ENCODE results near the gene NFATC4. TPM values are rescaled to one million over a fixed set of nuclear protein-coding genes. Genes with fewer than 3 reads are reported as not detected.
A peak's percentile ranks its signal among the peaks of the same experiment; 100 is the strongest.
"Not testable (repeated sequence)": the region's sequence is repeated elsewhere in the genome, so short reads cannot be mapped to it uniquely, and the experiment has no call there.

The NFATC4 gene
- total and polyA plus RNA-seq, 11 donors, result 6.5 to 23.0 (median 12.5) TPM

DNA sequence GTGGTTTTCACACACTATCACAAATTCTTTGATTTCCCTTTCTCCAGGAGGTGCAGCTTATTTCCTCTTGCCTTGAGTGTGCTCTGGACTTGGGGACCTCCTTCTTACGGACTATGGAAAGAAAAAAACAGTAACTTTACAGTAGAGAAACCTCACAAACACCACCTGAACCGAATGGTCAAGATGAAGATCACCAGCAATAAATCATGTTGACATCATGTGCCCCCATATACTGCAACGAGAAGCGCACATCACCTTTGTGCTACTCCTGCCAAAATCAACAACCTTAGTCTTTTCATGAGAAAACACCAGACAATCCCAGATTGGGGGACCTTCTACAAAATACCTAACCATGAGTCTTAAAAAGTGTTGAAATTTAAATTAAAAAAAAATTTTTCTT lies 17.5 kb downstream of the NFATC4 start:
- no peaks in the 10 kb centered on the region for H3K9me3 ChIP-seq
- 84 to 91% (median 87%) methylated on average over 4 of the region's 4 CpGs for WGBS, 4 donors
- no peak for ATAC-seq

DNA sequence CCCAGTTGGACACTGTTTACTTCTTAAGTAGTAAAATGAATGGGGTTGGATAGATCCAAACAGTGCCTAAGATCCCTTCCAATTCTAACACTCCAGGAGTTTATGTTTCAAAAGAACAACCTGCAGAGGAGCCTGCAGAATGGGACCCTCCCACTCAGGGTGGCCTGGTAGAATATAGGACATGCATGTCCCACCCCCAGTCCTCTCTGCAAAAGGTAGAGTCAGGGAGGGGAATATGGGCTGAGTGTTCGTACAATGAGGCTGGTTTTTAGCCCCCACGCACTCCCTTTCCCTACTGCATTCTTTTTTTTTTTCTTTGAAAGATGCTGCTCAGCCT lies 19.0 kb downstream of the NFATC4 start:
- H3K4me1 ChIP-seq, result peaks cover 0 to 12% (median 0%) of the 10 kb centered on the region in 12 donors
- H3K4me3 ChIP-seq, result no peak overlapping the region
- WGBS, 4 donors, result 82 to 89% (median 85%) methylated on average over 2 of the region's 2 CpGs
- peaks cover 0 to 5% (median 0%) of the 10 kb centered on the region in 9 donors for H3K27me3 ChIP-seq
- TF ChIP-seq, protein P1, sequence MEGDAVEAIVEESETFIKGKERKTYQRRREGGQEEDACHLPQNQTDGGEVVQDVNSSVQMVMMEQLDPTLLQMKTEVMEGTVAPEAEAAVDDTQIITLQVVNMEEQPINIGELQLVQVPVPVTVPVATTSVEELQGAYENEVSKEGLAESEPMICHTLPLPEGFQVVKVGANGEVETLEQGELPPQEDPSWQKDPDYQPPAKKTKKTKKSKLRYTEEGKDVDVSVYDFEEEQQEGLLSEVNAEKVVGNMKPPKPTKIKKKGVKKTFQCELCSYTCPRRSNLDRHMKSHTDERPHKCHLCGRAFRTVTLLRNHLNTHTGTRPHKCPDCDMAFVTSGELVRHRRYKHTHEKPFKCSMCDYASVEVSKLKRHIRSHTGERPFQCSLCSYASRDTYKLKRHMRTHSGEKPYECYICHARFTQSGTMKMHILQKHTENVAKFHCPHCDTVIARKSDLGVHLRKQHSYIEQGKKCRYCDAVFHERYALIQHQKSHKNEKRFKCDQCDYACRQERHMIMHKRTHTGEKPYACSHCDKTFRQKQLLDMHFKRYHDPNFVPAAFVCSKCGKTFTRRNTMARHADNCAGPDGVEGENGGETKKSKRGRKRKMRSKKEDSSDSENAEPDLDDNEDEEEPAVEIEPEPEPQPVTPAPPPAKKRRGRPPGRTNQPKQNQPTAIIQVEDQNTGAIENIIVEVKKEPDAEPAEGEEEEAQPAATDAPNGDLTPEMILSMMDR (IDR thresholded peaks at IDR 0.05), result no peak
- TF ChIP-seq POLR2A (IDR thresholded peaks at IDR 0.05), result no peak
- H3K27ac ChIP-seq, result no peak overlapping the region
- no peaks in the 10 kb centered on the region for H3K36me3 ChIP-seq
- intact Hi-C loops (cut with DNase I), result no loop called here
- ATAC-seq, result no peak
- H3K9me3 ChIP-seq, result no peaks in the 10 kb centered on the region
- no peak for DNase-seq

More for the DNA sequence above, 17.5 kb downstream of the NFATC4 start:
- no peak for DNase-seq
- no peak overlapping the region for H3K27ac ChIP-seq
- H3K4me3 ChIP-seq, result no peak overlapping the region
- H3K4me1 ChIP-seq, result peaks cover 0 to 12% (median 0%) of the 10 kb centered on the region in 12 donors
- intact Hi-C loops (cut with DNase I), result no loop called here
- no peak for TF ChIP-seq POLR2A (IDR thresholded peaks at IDR 0.05)
- TF ChIP-seq, protein P1 (IDR thresholded peaks at IDR 0.05), result no peak
- H3K36me3 ChIP-seq, result no peaks in the 10 kb centered on the region
- peaks cover 0 to 5% (median 0%) of the 10 kb centered on the region in 9 donors for H3K27me3 ChIP-seq

DNA sequence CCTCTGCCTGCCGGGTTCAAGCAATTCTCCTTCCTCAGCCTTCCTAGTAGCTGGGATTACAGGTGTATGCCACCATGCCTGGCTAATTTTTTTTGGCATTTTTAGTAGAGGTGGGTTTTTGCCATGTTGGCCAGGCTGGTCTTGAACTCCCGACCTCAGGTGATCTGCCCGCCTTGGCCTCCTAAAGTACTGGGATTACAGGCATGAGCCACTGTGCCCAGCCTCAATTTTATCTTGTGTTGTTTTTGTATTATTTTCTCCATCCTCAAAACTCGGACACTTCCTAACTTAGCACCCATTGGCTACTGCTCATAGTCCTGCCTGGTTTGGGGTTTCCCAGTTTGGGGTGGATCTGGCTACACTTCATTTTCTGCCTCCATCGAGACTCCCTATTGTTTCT lies 19.6 kb downstream of the NFATC4 start:
- H3K27me3 ChIP-seq; H3K4me3 ChIP-seq; H3K27ac ChIP-seq; H3K36me3 ChIP-seq; ATAC-seq; DNase-seq; intact Hi-C loops (cut with DNase I); H3K9me3 ChIP-seq: not testable (repeated sequence)
- H3K4me1 ChIP-seq, result peaks cover 0 to 12% (median 0%) of the 10 kb centered on the region in 12 donors
- WGBS, 4 donors, result 89 to 92% (median 90%) methylated on average over 5 of the region's 5 CpGs

DNA sequence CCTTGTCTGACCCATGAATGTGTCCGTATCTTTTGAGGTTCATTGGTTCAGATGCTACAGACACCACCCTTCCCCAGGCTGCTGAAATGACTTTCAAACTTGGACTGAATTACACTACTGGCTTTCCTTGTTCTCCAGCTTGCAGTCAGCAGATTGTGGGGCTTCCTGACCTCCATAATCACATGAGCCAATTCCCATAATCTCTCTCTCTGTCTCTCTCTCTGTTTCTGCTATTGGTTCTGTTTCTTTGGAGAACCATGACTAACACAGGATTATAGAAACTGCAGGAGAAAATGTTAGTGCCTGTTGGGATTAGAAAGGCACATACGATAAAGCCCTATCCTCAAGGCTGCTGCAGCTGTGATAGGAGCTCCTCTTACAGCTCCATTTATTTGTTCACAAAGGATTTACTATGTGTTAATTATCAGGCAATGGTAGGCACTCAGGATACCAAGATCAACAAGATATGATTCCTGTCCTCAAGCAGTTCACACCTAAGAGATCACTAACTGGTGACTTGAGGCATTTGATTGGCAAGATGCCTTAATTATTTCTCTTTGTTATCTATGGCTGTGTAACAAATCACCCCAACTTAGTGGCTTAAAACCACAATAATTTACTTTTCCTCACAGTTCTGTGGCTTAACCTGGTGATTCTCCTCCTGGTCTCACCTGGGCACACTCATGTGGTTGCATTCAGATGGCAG lies 20.6 kb downstream of the NFATC4 start:
- WGBS, 4 donors, result 42 to 65% (median 62%) methylated on average over 2 of the region's 2 CpGs
- Histone ChIP-seq H3K27me3 (peaks cover 0 to 5% (median 0%) of the 10 kb centered on the region in 9 donors), H3K27ac (peak overlapping the region in 2 of 12 donors; percentile 28), H3K4me1 (peaks cover 0 to 12% (median 0%) of the 10 kb centered on the region in 12 donors), H3K9me3 (no peaks in the 10 kb centered on the region), H3K4me3 (no peak overlapping the region), H3K36me3 (no peaks in the 10 kb centered on the region)
- TF ChIP-seq, protein P1 (IDR thresholded peaks at IDR 0.05), result no peak
- TF ChIP-seq POLR2A (IDR thresholded peaks at IDR 0.05), result no peak
- ATAC-seq (no peak), DNase-seq (no peak)
- intact Hi-C loops (cut with DNase I), result no loop called here
